ENCODE data around the gene TRIM46.

The TRIM46 gene

GRCh38 chr1:155127105-155127966, 46.3 kb upstream of the TRIM46 start, which contains the start of gene EFNA1:
EFNA1 (plus strand) TSS chr1:155127876; CDS start chr1:155127978, 102 bp downstream.
- Histone ChIP-seq H3K27me3 (ENCODE audit: insufficient read depth, poor library complexity, severe bottlenecking) (peaks cover 31% of the 10 kb centered on the region), H3K4me3 (replicated peaks; ENCODE audit: insufficient read depth, low read length) (peak within 1 kb of the TSS; percentile 24), H3K27ac (replicated peaks) (no peak within 1 kb of the TSS)
- TF ChIP-seq REST (IDR thresholded peaks at IDR 0.05; ENCODE audit: insufficient replicate concordance, low read depth) (no peak), CTCF (IDR thresholded peaks at IDR 0.05; ENCODE audit: insufficient read depth, low read length) (no peak), POLR2AphosphoS5 (IDR thresholded peaks at IDR 0.05; ENCODE audit: low read depth) (no peak), GABPA (IDR thresholded peaks at IDR 0.05; ENCODE audit: low read depth) (no peak), SPI1 (IDR thresholded peaks at IDR 0.05; ENCODE audit: borderline replicate concordance, low read depth) (no peak)
- DNase-seq (ENCODE audit: low read depth in 1 of 2, low spot score in 1 of 2), result no peak

GRCh38 chr1:155127967-155128754, 45.5 kb upstream of the TRIM46 start:
- H3K4me3 ChIP-seq (replicated peaks; ENCODE audit: insufficient read depth, low read length), result peak overlapping the region; percentile 6; the same call in 1 of the 2 replicates
- H3K27ac ChIP-seq (replicated peaks), result no peak overlapping the region
- H3K27me3 ChIP-seq (ENCODE audit: insufficient read depth, poor library complexity, severe bottlenecking), result peaks cover 29% of the 10 kb centered on the region
- no peak for DNase-seq (ENCODE audit: low read depth in 1 of 2, low spot score in 1 of 2)
- TF ChIP-seq REST (IDR thresholded peaks at IDR 0.05; ENCODE audit: insufficient replicate concordance, low read depth) (no peak), GABPA (IDR thresholded peaks at IDR 0.05; ENCODE audit: low read depth) (no peak), SPI1 (IDR thresholded peaks at IDR 0.05; ENCODE audit: borderline replicate concordance, low read depth) (no peak), POLR2AphosphoS5 (IDR thresholded peaks at IDR 0.05; ENCODE audit: low read depth) (no peak), CTCF (IDR thresholded peaks at IDR 0.05; ENCODE audit: insufficient read depth, low read length) (no peak)

- DNase-seq (ENCODE audit: low read depth in 1 of 2, low spot score in 1 of 2), result no peak
- TF ChIP-seq POLR2AphosphoS5 (IDR thresholded peaks at IDR 0.05; ENCODE audit: low read depth), result no peak
- peaks cover 29% of the 10 kb centered on the region for H3K27me3 ChIP-seq (ENCODE audit: insufficient read depth, poor library complexity, severe bottlenecking)
- no peak overlapping the region for H3K27ac ChIP-seq (replicated peaks)
- no peak overlapping the region for H3K4me3 ChIP-seq (replicated peaks; ENCODE audit: insufficient read depth, low read length)
Observed at GRCh38 chr1:155128755-155129473, 44.7 kb upstream of the TRIM46 start.
